Epidermal melanocyte (primary cell): ENCODE data around the gene TICAM2.

Source experiments
- DNase-seq: peaks from one replicate; pipeline ENCODE4 v3.0.0; 2011; ENCODE audit warnings: low spot score; ENCODE audit not compliant: insufficient read length

Gene TICAM2

GRCh38 chr5:115535479-115536035, 66.7 kb downstream of the TICAM2 start:
- DNase-seq: no peak

DNA sequence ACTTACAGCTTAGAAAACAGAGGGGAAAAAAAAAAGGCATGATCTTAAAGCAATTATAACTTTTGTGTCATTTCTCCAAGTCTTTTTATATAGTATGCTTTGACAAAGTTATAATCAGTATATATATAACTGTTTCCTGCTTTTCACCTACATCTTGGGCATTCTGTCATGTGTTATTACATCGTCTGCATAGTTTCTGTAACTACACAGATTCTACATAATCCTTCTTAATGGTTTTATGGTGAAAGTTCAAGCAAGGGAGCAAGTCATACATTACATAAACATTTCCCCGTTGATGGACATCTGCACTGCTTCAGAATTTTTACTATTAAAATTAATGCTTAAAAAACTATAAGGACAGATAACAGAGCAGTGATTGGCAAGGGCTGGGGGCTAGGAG, 69.8 kb downstream of the TICAM2 start:
- no peak for DNase-seq

- no peak for DNase-seq
Observed at GRCh38 chr5:115531787-115532367, 70.4 kb downstream of the TICAM2 start.

DNA sequence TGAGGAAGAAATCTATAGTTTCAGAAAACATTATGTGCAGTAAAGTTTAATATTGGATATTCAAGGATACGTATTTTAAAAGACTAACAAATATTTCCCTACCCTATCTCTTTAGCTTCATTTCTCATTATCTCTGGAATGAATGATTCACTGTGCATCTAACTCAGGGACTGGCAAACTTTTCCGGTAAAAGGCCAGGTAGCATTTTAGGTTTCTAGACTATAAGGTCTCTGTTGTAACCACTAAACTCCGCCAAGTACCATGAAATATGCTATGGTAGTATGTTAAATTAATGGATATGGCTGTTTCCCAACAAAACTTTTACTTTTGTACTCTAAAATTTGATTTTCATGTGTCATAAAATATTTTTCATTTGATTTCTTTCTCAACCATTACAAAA, 70.9 kb downstream of the TICAM2 start:
- no peak for DNase-seq

GRCh38 chr5:115530426-115530825, 71.9 kb downstream of the TICAM2 start:
- no peak for DNase-seq
